Stimulated activated CD8-positive, alpha-beta memory T cell treated with anti-CD3 and anti-CD28 coated beads, Interleukin-12 subunit alpha, Interleukin-12 subunit beta, amount 100 ng/mL, for 1 hour (primary cell): ENCODE data around the gene MAPK9.

Experiments used
- DNase-seq: peaks from one replicate; pipeline ENCODE4 v3.0.0-alpha.2; 2020; ENCODE audit warnings: low read depth

The MAPK9 gene

DNA sequence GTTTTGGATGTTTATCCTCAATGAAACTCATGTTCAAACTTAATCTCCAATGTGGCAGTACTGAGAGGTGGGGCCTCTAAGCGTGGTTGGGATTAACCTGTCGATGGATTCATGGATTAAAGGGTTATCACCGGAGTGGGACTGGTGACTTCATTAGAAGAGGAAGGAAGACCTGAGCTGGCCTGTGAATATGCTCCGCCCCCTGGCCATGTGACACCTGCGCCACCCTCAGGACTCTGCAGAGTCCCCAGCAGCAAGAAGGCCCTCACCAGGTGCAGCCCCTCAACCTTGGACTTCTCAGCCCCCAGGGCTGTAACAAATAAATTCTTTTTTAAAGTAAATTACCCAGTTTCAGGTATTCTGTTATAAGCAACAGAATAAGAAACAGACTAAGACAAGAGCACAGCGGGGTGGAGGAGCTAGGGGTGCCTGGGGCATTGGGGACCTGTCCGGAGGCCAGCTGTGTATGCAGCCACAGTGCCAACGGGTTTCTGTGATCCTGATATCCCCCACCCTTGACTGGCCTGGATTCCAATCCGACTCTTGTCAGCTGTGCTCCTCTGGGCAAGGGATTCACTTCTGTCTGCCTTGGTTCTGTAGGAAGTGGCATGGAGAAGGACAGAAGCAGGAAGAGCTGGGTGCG, 3.2 kb upstream of the MAPK9 start:
- no peak for DNase-seq

GRCh38 chr5:180294411-180294810, 2.5 kb upstream of the MAPK9 start:
- DNase-seq: no peak

- DNase-seq: no peak
These were observed 496 bp downstream of the MAPK9 start for GRCh38 chr5:180291234-180291940.

DNA sequence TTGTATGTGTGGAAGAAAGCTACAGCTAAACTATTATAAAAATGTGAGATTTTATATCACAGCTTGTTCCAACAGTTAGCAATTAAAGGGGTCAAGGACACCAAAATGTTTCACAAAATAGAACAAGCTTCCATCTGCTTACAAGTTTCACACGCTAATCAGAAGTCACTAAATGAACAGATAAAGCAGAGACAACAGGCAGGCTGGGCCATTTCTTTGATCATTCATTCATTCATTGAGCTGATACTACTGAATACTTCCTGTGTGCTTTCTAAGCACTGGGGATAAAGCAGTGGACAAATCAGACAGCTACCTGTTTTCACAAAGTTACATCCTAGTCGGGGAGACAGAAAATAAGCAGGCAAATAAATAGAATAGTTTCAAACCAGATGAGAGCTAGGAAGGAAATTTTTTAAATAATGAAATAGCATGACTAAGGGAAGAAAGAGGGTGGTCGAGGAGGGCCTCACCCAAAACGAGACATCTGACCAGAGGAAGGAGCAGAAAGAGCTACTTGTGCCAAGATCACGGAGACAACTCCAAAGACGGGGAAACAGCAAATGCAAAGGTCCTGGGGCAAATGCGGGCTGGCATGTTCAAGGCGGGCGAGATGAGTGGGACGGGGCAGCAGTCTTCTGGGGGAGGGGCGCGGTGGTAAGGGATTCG, 1.2 kb downstream of the MAPK9 start:
- DNase-seq: no peak

DNA sequence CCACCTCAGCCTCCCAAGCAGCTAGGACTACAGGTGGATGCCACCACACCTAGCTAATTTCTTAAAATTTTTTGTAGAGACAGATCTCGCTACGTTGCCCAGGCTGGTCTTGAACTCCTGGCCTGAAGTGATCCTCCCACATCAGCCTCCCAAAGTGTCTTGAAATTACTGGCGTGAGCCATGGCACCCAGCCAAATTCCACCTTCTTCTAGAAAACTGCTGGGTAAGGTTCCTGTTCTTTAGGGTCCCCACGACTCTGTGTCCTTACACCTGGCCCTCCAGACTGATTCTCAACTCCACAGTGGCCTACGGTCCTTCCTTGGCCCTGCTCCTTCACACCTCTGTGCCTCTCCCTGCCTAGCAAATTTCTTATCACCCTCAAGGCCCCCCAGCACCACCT, 1.9 kb downstream of the MAPK9 start:
- DNase-seq: no peak

DNA sequence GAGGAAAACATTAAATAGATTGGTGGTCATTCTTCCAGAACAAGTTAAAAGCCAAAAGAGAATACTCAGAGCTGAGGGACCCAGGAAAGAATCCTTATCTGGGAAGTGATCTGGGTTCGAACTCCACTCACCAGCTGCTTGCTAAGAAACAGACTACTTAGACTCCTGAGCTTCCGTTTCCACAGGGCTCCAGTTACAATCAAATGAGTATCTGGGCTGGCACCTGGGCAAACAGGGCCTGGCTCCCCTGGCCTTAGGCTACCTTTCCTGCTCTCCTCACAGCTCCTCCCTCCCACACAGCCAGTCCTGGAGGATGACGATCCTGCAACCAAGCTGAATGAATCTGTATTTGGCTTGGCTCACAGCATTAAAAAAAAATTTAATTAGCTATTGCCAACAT, 2.5 kb downstream of the MAPK9 start:
- no peak for DNase-seq

DNA sequence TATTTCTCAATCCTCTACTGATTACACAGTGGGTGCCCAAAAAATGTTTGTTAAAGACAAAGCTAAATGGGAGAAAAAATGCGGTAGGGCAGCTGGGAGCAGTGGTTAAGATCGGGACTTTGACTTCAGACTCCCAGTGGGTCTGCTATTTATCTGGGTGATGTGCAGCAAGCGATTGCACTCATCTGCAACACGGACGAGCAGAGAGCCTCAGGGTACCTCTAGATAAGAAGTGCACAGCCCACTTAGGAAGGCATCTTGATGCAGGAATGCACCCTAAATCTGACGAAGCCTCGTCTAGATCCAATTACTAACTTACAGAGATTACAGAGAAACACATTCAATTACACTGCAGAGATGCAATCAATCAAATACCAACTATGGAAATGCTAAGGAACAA, 4.0 kb downstream of the MAPK9 start:
- no peak for DNase-seq

DNA sequence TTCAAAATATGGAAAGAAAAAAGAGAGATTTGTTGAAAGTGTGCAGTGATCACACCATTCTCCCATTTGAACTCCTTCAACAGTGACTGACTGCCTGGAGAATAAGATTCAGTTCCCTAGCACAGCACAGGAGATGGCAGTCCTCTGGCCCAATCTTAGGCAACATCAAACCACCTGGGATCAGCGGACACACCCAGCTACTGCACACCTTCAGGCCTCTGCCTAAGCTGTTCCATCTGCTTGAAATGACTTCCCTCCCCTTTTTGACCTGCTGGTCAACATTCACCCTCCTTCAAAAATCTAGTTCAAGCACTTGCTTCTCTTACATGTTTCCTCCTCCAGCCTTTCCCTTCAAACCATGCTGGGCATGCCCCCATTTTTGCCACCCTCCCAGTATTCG, 4.5 kb downstream of the MAPK9 start:
- DNase-seq: no peak

DNA sequence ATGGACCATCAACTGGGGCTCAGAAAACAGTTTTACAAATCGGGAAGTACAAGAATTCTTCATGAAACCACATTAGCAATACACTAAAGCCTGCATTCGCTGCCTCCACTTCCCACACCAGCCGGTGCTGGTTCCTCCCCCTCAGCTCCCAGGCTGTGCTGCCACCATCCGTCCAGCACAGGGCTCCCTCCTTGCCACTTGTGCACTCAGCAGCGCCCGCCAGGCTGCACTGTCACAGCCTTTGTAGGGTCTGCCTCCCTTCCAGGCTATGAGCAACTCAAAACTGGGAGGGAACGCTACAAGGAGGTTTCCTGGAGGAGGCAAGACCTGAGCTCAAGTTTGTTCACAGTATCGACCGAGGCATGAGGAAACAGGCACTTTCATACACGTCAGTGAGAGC, 7.7 kb downstream of the MAPK9 start:
- DNase-seq: no peak

DNA sequence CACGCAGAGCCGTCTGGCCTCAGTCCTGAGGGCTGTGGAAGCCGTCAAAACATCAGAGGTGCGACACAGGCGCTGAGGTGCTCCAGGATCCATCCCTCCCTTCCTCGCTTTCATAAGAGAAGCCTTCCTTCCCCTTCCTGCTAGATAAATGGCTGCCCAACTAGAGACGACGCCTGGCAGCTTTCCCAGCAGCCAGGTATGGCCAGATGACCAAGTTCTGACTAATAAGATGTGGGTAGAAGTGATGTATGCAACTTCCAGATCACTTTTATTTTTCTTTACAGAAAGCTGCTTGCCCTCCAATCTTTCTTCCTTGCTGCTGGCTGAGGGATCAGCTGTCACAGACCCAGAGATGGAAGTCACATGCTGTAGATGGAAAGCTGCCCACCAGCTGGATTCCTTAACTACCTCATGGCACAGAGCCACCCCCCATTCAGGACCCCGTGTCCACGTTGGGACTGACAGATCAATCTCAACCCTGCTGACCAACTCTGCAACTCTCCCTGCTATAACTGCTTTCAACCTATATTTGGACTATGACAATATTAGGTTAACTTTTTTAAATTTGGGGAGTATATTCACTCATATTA, 8.8 kb downstream of the MAPK9 start:
- DNase-seq: no peak

GRCh38 chr5:180282281-180282680, 9.6 kb downstream of the MAPK9 start:
- no peak for DNase-seq

DNA sequence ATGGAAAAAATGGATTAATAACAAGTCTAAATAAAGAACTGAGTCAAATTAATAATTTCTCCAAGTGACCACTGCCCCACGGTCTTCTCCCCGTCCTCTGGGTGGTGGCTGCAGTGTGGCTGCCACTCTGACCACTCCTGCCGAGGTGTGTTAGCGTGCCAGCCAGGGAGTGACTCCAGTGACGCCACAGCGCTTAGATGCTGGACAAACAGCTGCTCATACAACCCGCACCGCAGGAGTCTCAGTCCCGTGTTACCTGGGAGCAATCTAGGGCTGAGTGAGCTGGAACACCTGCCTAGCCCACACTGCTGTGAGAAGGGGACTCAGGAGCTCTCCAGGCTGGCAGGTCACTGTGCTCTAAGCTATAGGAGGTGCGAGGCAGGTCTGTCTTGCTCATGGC, 10.2 kb downstream of the MAPK9 start:
- no peak for DNase-seq

- no peak for DNase-seq
These were observed 17.2 kb downstream of the MAPK9 start for GRCh38 chr5:180274695-180275094.

- no peak for DNase-seq
These were observed 20.7 kb downstream of the MAPK9 start for GRCh38 chr5:180271221-180271620.

DNA sequence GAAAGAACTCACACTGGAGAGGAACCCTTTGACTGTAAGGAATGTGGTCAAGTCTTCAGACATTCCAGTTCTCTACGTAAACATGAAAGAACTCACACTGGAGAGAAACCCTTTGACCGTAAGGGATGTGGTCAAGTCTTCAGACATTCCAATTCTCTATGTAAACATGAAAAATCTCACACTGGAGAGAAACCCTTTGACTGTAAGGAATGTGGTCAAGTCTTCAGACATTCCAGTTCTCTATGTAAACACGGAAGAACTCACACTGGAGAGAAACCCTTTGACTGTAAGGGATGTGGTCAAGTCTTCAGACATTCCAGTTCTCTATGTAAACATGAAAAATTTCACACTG, 32.6 kb downstream of the MAPK9 start:
- no peak for DNase-seq

- no peak for DNase-seq
These were observed 38.7 kb downstream of the MAPK9 start for GRCh38 chr5:180253036-180253824.

GRCh38 chr5:180251887-180252286, 40.0 kb downstream of the MAPK9 start:
- DNase-seq: no peak

DNA sequence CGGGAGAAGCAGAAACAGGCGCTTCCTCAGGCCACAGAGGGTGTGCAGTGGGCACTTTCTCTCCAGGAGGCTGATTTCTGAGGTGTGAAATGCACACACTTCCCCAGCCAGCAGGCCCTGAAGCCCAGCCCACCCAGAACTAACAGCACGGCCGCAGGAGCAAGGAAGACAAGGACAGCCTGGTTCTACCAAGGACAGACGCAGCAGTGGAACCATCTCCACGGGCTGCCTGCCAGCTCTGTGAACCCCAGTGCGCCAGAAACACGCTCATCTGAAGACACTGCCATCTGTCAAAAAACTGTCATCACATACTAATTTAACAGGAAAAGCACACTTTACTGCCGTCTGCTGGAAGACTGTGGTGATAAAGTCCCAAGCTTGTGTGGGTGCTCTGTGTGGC, 40.7 kb downstream of the MAPK9 start:
- DNase-seq: no peak

- no peak for DNase-seq
These were observed 41.6 kb downstream of the MAPK9 start for GRCh38 chr5:180250329-180250728.

- DNase-seq: no peak
These were observed 50.3 kb downstream of the MAPK9 start for GRCh38 chr5:180241600-180241999.

DNA sequence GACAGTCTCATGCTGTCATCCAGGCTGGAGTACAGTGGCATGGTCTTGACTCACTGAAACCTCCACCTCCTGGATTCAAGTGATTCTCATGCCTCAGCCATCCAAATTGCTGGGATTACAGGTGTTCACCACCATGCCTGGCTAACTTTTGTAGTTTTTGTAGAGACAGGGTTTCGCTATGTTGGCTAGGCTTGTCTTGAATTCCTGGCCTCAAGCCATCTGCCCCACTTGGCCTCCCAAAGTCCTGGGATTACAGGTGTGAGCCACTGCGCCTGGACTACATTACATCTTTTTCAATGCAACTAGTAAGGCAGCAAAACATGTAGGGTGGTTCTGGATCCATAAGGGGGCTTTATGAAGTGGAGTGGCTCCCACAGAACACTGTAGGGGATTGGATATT, 53.3 kb downstream of the MAPK9 start:
- DNase-seq: no peak

DNA sequence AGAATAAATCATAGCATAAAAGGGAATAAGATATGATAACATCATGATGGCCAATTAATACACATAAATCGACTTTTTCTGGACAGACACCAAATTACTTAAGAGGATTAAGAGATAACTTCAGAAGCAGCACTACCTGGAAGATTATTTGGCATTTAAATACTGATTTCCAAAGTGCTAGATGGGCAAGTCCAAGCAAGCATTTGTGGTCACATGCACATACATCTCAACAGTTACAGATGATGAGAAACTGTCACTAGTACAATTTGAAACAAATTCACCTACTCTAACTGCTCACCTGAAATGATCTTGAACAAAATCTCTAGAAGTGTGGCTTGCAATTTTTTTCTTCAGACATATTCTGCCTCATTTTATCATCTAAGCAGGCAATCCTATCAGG, 56.0 kb downstream of the MAPK9 start:
- no peak for DNase-seq
